CD14-positive monocyte (primary cell): ENCODE data around the gene EVL. TPM values are rescaled to one million over a fixed set of nuclear protein-coding genes. Genes with fewer than 3 reads are reported as not detected.

Experiments used
- DNase-seq, 3 donors: peaks; one replicate each; pipeline ENCODE4 v3.0.0-alpha.2; 2011 to 2022
- H2AFZ ChIP-seq: 2 replicates; pipeline ENCODE4 v1.6.0; 2012; ENCODE audit warnings: mild to moderate bottlenecking, low read depth, low read length, inconsistent platforms; ENCODE audit not compliant: insufficient read depth, poor library complexity, severe bottlenecking
- H3K27ac ChIP-seq, 2 donors: 1 replicate in 1 of 2; 2 replicates in 1 of 2; pipeline ENCODE4 v1.5.1; 2012 to 2013; ENCODE audit warnings: low read length in 2 of 2, control low read depth in 1 of 2, inconsistent platforms in 1 of 2, low read depth in 1 of 2, mild to moderate bottlenecking in 1 of 2
- H3K27me3 ChIP-seq, 2 donors: one replicate each; pipeline versions ENCODE4 v1.6.0 to v1.6.1; 2011 to 2013; ENCODE audit warnings: low read length in 2 of 2; ENCODE audit not compliant: control insufficient read depth in 2 of 2, insufficient read depth in 2 of 2
- H3K36me3 ChIP-seq, 2 donors: replicated peaks in 1 of 2; 1 replicate in 1 of 2; 2 replicates in 1 of 2; pipeline versions ENCODE4 v1.5.1 to v1.6.1; 2012 to 2013; ENCODE audit warnings: low read length in 2 of 2, control low read depth in 1 of 2, inconsistent platforms in 1 of 2, mild to moderate bottlenecking in 1 of 2; ENCODE audit not compliant: insufficient read depth in 2 of 2, control insufficient read depth in 1 of 2
- H3K4me1 ChIP-seq, 2 donors: 1 replicate in 1 of 2; 2 replicates in 1 of 2; pipeline versions ENCODE4 v1.5.1 to v1.6.1; 2012 to 2013; ENCODE audit warnings: low read length in 2 of 2, control low read depth in 1 of 2, inconsistent platforms in 1 of 2, mild to moderate bottlenecking in 1 of 2, moderate library complexity in 1 of 2; ENCODE audit not compliant: insufficient read depth in 2 of 2, control insufficient read depth in 1 of 2
- H3K4me2 ChIP-seq: replicated peaks from 2 replicates; pipeline ENCODE3; 2012; ENCODE audit warnings: low read length, moderate library complexity, mild to moderate bottlenecking; ENCODE audit not compliant: poor library complexity, severe bottlenecking; ENCODE audit errors: extremely low read depth
- H3K4me3 ChIP-seq, 3 experiments: fragments of 200-600 bp in 1 of 3; sonication (generic) in 1 of 3; replicated peaks in 1 of 3; 1 replicate in 2 of 3; 2 replicates in 1 of 3; pipeline ENCODE4 v1.5.1; 2011 to 2013; ENCODE audit warnings: low read length in 3 of 3, mild to moderate bottlenecking in 3 of 3, control low read depth in 2 of 3, low read depth in 2 of 3, inconsistent platforms in 1 of 3, moderate library complexity in 1 of 3
- H3K79me2 ChIP-seq: 2 replicates; pipeline ENCODE4 v1.6.0; 2012; ENCODE audit warnings: mild to moderate bottlenecking, control low read depth, inconsistent platforms, low read length, moderate library complexity; ENCODE audit not compliant: insufficient read depth
- H3K9ac ChIP-seq: 2 replicates; pipeline ENCODE4 v1.6.0; 2017; ENCODE audit warnings: low read length, mild to moderate bottlenecking; ENCODE audit not compliant: insufficient read depth, poor library complexity, severe bottlenecking
- H3K9me3 ChIP-seq, 2 donors: replicated peaks in 1 of 2; 1 replicate in 1 of 2; 2 replicates in 1 of 2; pipeline versions ENCODE4 v1.5.1 to v1.6.1; 2012 to 2013; ENCODE audit warnings: low read length in 2 of 2, control low read depth in 1 of 2; ENCODE audit not compliant: control insufficient read depth in 1 of 2, insufficient read depth in 1 of 2
- H4K20me1 ChIP-seq: 2 replicates; pipeline ENCODE4 v1.6.0; 2012; ENCODE audit warnings: mild to moderate bottlenecking, low read length, control low read depth, moderate library complexity; ENCODE audit not compliant: insufficient read depth
- H3K27ac Mint-ChIP-seq, 7 donors: one replicate each; pipeline ENCODE4 v1.8.0; 2020; ENCODE audit warnings: mild to moderate bottlenecking in 7 of 7, mixed read lengths in 7 of 7, moderate library complexity in 6 of 7, inconsistent platforms in 2 of 7
- H3K27me3 Mint-ChIP-seq, 3 donors: one replicate each; pipeline ENCODE4 v1.8.0; 2021 to 2022; ENCODE audit warnings: low read depth in 3 of 3, mild to moderate bottlenecking in 3 of 3, mixed read lengths in 3 of 3, moderate library complexity in 3 of 3, inconsistent platforms in 1 of 3
- H3K36me3 Mint-ChIP-seq, 2 donors: one replicate each; pipeline ENCODE4 v1.8.0; 2020; ENCODE audit warnings: mixed read lengths in 2 of 2, inconsistent platforms in 1 of 2, mild to moderate bottlenecking in 1 of 2
- H3K4me1 Mint-ChIP-seq: one replicate; pipeline ENCODE4 v1.8.0; 2020; ENCODE audit warnings: mild to moderate bottlenecking, mixed read lengths
- H3K4me3 Mint-ChIP-seq, 2 donors: one replicate each; pipeline ENCODE4 v1.8.0; 2020; ENCODE audit warnings: mild to moderate bottlenecking in 2 of 2, mixed read lengths in 2 of 2, moderate library complexity in 1 of 2
- H3K9me3 Mint-ChIP-seq, 7 donors: one replicate each; pipeline ENCODE4 v1.8.0; 2020 to 2022; ENCODE audit warnings: mixed read lengths in 7 of 7, mild to moderate bottlenecking in 6 of 7, moderate library complexity in 6 of 7, inconsistent platforms in 2 of 7
- WGBS: methylation state at CpG from one replicate; pipeline ENCODE4 v1.1.5; 2013; ENCODE audit warnings: missing lambda C conversion rate; ENCODE audit not compliant: insufficient coverage; 5-methylcytosine and 5-hydroxymethylcytosine counted together
- intact Hi-C, 2 donors: fragments of 100-400 bp; cut with micrococcal nuclease; formaldehyde crosslinking; loops; one replicate each; pipeline versions ENCODE4 v1.15.0 to v1.15.1; 2023
- polyA plus RNA-seq, 3 donors: library from polyadenylated mRNA; depleted of rRNA in 1 of 3; unstranded in 2 of 3; stranded (reverse) in 1 of 3; fragments of 300-500 nt in 2 of 3; fragments of >200 nt in 1 of 3; fragmentation: Illumina TruSeq in 2 of 3; gene quantifications; 1 replicate in 2 of 3; 2 replicates in 1 of 3; pipeline ENCODE4 v1.2.3, GENCODE V29; 2012 to 2021
- TF ChIP-seq, protein P1 (sequence below): fragments of 200-600 bp; IDR thresholded peaks from one replicate; pipeline ENCODE4 v1.8.0; 2022; ENCODE audit warnings: antibody characterized with exemption, mild to moderate bottlenecking

EVL gene
- polyA plus RNA-seq, 3 donors = 3.2 to 131 (median 6.7) TPM

DNA sequence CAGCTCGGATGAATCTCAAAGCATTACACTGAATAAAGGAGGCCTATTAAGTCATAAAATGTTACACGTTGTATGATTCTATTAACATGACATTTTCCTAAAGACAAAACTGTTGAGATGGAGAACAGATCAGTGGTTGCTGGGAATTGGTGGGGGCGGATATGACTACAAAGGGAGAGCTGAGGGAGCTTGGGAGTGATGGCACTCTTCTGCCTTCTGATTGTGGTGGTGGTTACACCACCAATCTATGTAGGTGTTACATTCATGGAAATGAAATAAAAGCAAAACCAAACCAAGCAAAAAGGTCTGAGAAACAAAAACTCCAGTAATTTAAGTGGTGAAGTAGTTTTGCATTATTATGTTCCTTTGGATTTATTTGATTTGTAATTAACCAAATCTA lies 16.4 kb upstream of the EVL start:
- intact Hi-C loops = no loop called here
- no peaks in the 10 kb centered on the region for H3K27me3 ChIP-seq
- no peak overlapping the region for H3K27ac ChIP-seq
- WGBS = 100% methylated on average over 1 of the region's 3 CpGs
- H3K9me3 ChIP-seq = no peaks in the 10 kb centered on the region
- Mint-ChIP-seq H3K9me3 (peaks cover 0 to 3% (median 0%) of the 10 kb centered on the region in 7 donors), H3K4me3 (no peak overlapping the region), H3K27me3 (peaks cover 0 to 2% (median 1%) of the 10 kb centered on the region in 3 donors), H3K27ac (no peak overlapping the region), H3K4me1 (peaks cover 6% of the 10 kb centered on the region), H3K36me3 (no peaks in the 10 kb centered on the region)
- H3K9ac ChIP-seq = no peak overlapping the region
- DNase-seq = no peak
- no peaks in the 10 kb centered on the region for H3K36me3 ChIP-seq
- no peaks in the 10 kb centered on the region for H3K79me2 ChIP-seq
- H4K20me1 ChIP-seq = no peaks in the 10 kb centered on the region
- no peak overlapping the region for H2AFZ ChIP-seq
- H3K4me2 ChIP-seq = no peak overlapping the region
- TF ChIP-seq, protein P1, sequence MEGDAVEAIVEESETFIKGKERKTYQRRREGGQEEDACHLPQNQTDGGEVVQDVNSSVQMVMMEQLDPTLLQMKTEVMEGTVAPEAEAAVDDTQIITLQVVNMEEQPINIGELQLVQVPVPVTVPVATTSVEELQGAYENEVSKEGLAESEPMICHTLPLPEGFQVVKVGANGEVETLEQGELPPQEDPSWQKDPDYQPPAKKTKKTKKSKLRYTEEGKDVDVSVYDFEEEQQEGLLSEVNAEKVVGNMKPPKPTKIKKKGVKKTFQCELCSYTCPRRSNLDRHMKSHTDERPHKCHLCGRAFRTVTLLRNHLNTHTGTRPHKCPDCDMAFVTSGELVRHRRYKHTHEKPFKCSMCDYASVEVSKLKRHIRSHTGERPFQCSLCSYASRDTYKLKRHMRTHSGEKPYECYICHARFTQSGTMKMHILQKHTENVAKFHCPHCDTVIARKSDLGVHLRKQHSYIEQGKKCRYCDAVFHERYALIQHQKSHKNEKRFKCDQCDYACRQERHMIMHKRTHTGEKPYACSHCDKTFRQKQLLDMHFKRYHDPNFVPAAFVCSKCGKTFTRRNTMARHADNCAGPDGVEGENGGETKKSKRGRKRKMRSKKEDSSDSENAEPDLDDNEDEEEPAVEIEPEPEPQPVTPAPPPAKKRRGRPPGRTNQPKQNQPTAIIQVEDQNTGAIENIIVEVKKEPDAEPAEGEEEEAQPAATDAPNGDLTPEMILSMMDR = no peak
- no peak overlapping the region for H3K4me3 ChIP-seq
- no peaks in the 10 kb centered on the region for H3K4me1 ChIP-seq

DNA sequence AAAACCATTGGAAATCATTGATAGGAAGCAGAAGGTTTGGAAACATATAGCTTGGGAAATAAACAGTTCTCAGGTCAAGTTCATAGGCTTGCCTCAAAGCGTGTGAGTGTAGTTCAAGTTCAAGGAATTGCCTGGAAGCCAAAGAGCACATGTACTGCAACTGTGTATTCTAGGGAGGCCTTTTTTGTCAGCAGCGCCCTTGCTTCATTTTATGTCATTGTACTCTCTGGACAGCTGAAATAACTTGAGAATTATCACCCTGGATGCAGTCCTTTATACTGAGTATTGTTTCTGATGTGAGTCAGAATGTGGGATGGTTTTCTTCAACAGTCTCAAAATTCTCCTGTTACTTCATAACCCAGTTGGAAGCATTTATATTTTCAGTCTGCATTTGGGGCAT lies 16.0 kb upstream of the EVL start:
- no peak overlapping the region for H3K4me3 Mint-ChIP-seq

More for the DNA sequence above, 16.0 kb upstream of the EVL start:
- Histone ChIP-seq H3K4me2 (no peak overlapping the region), H4K20me1 (no peaks in the 10 kb centered on the region), H3K27ac (no peak overlapping the region), H2AFZ (no peak overlapping the region), H3K36me3 (no peaks in the 10 kb centered on the region), H3K79me2 (no peaks in the 10 kb centered on the region), H3K27me3 (no peaks in the 10 kb centered on the region), H3K9me3 (no peaks in the 10 kb centered on the region), H3K4me3 (no peak overlapping the region), H3K9ac (no peak overlapping the region), H3K4me1 (no peaks in the 10 kb centered on the region)
- peaks cover 0 to 3% (median 0%) of the 10 kb centered on the region in 7 donors for H3K9me3 Mint-ChIP-seq
- WGBS = 93% methylated on average over 1 of the region's 2 CpGs
- TF ChIP-seq, protein P1 = no peak
- intact Hi-C loops = no loop called here
- no peak for DNase-seq
- peaks cover 5% of the 10 kb centered on the region for H3K4me1 Mint-ChIP-seq
- no peaks in the 10 kb centered on the region for H3K36me3 Mint-ChIP-seq
- no peak overlapping the region for H3K27ac Mint-ChIP-seq
- H3K27me3 Mint-ChIP-seq = peaks cover 0 to 2% (median 1%) of the 10 kb centered on the region in 3 donors
